ENCODE data around the gene ZNF593.

The ZNF593 gene

GRCh38 chr1:26169669-26170471 is at the start of gene ZNF593:
ZNF593 (plus strand) TSS chr1:26169908; CDS start chr1:26169984, 76 bp downstream.
- peak; percentile 72 for DNase-seq

- DNase-seq = no peak
Measured at GRCh38 chr1:26121854-26122773, 47.6 kb upstream of the ZNF593 start.

- DNase-seq = no peak
Measured at GRCh38 chr1:26122988-26123973, 46.4 kb upstream of the ZNF593 start.

- no peak for DNase-seq
Measured at GRCh38 chr1:26124418-26125331, 45.0 kb upstream of the ZNF593 start.

GRCh38 chr1:26125382-26125781 is 44.3 kb upstream of the ZNF593 start:
- DNase-seq = no peak

- DNase-seq = no peak
Measured at GRCh38 chr1:26125946-26126320, 43.8 kb upstream of the ZNF593 start.

GRCh38 chr1:26126321-26127084 is 43.2 kb upstream of the ZNF593 start:
- DNase-seq = no peak

GRCh38 chr1:26127235-26128163 is 42.2 kb upstream of the ZNF593 start:
- DNase-seq = no peak

- DNase-seq = no peak
Measured at GRCh38 chr1:26129778-26130177, 39.9 kb upstream of the ZNF593 start.

- DNase-seq = no peak
Measured at GRCh38 chr1:26130695-26131094, 39.0 kb upstream of the ZNF593 start.

GRCh38 chr1:26132128-26132833 is 37.4 kb upstream of the ZNF593 start:
- no peak for DNase-seq

GRCh38 chr1:26132834-26133167 is 36.9 kb upstream of the ZNF593 start:
- DNase-seq = no peak

- DNase-seq = no peak
Measured at GRCh38 chr1:26134466-26134865, 35.2 kb upstream of the ZNF593 start.

GRCh38 chr1:26138974-26139558 is 30.6 kb upstream of the ZNF593 start:
- DNase-seq = no peak

- no peak for DNase-seq
Measured at GRCh38 chr1:26142159-26142558, 27.5 kb upstream of the ZNF593 start.

- DNase-seq = no peak
Measured at GRCh38 chr1:26145041-26145959, 24.4 kb upstream of the ZNF593 start.

GRCh38 chr1:26145960-26146294 is 23.8 kb upstream of the ZNF593 start:
- DNase-seq = no peak

GRCh38 chr1:26148887-26149286 is 20.8 kb upstream of the ZNF593 start:
- DNase-seq = no peak

All from GOT3 (cell line).